ENCODE results near the gene ATOH8. TPM values are rescaled to one million over a fixed set of nuclear protein-coding genes. Genes with fewer than 3 reads are reported as not detected.

Gene ATOH8
- total and polyA plus RNA-seq, 2 donors (not counting 3 experiments of a cell fraction or from before 2014, with no cell fraction given), result 10.3 to 12.8 TPM

DNA sequence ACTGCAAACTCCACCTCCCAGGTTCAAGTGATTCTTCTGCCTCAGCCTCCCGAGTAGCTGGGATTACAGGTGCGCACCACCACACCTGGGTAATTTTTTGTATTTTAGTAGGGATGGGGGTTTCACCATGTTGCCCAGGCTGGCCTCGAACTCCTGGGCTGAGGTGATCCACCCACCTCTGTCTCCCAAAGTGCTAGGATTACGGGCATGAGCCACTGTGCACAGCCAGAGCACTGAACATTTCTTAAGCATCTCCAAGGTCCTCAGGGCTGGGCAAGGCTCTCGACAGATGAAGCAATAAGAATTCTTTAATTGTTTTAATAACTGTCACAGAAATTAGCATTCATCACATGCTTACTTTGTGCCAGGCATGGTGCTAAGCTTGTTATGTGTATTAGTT, 4.1 kb downstream of the ATOH8 start:
- no peak overlapping the region for H3K9ac ChIP-seq (replicated peaks; ENCODE audit: extremely low read depth, insufficient read depth, low read length)
- H4K20me1 ChIP-seq (replicated peaks; ENCODE audit: control insufficient read depth, extremely low read depth, insufficient read depth, low read length), result no peaks in the 10 kb centered on the region
- H3K36me3 ChIP-seq (ENCODE audit: control insufficient read depth in 2 of 2, extremely low read depth in 1 of 2, insufficient read depth in 2 of 2, low read length in 2 of 2), result no peaks in the 10 kb centered on the region
- FAIRE-seq (no peak), DNase-seq (ENCODE audit: low read depth, low spot score) (no peak)
- H3K9me3 ChIP-seq (replicated peaks; ENCODE audit: control insufficient read depth, insufficient read depth, low read length), result no peaks in the 10 kb centered on the region
- no peak overlapping the region for H2AFZ ChIP-seq (ENCODE audit: low read depth, low read length)
- H3K4me3 ChIP-seq (replicated peaks in 1 of 3; ENCODE audit: insufficient read depth in 1 of 3, low read depth in 1 of 3, low read length in 3 of 3), result no peak overlapping the region
- ChIA-PET POLR2A (no interaction called here), CTCF (interaction anchor here (0.9 to 1.7 kb wide), 2 partner anchors 14 to 70 kb away, joined by 6 read pairs; no protein-coding TSS in a partner anchor)
- no peak overlapping the region for H3K27ac ChIP-seq (ENCODE audit: insufficient read depth, low read depth, low read length)
- dilution Hi-C loops (cut with MboI; ENCODE audit: extremely low pct_ligation_motif_present, low sequenced_read_pairs), result no loop called here
- H3K79me2 ChIP-seq (ENCODE audit: control insufficient read depth, insufficient read depth, low read length), result peaks cover 20% of the 10 kb centered on the region
- H3K9me1 ChIP-seq (replicated peaks; ENCODE audit: control insufficient read depth, extremely low read depth, insufficient read depth, low read length), result no peaks in the 10 kb centered on the region
- no peak overlapping the region for H3K4me2 ChIP-seq (ENCODE audit: insufficient read depth, low read length)
- no TSS peak for BruUV-seq (replicated peaks)
- TF ChIP-seq POLR2A (IDR thresholded peaks at IDR 0.05; ENCODE audit: low read depth, low read length), result no peak
- no peaks in the 10 kb centered on the region for H3K27me3 ChIP-seq (ENCODE audit: control insufficient read depth in 2 of 2, insufficient read depth in 2 of 2, low read length in 2 of 2)
- peaks cover 13% of the 10 kb centered on the region for H3K4me1 ChIP-seq (ENCODE audit: control insufficient read depth, extremely low read depth, insufficient read depth, low read length)
- intact Hi-C loops (cut with micrococcal nuclease), result no loop called here

DNA sequence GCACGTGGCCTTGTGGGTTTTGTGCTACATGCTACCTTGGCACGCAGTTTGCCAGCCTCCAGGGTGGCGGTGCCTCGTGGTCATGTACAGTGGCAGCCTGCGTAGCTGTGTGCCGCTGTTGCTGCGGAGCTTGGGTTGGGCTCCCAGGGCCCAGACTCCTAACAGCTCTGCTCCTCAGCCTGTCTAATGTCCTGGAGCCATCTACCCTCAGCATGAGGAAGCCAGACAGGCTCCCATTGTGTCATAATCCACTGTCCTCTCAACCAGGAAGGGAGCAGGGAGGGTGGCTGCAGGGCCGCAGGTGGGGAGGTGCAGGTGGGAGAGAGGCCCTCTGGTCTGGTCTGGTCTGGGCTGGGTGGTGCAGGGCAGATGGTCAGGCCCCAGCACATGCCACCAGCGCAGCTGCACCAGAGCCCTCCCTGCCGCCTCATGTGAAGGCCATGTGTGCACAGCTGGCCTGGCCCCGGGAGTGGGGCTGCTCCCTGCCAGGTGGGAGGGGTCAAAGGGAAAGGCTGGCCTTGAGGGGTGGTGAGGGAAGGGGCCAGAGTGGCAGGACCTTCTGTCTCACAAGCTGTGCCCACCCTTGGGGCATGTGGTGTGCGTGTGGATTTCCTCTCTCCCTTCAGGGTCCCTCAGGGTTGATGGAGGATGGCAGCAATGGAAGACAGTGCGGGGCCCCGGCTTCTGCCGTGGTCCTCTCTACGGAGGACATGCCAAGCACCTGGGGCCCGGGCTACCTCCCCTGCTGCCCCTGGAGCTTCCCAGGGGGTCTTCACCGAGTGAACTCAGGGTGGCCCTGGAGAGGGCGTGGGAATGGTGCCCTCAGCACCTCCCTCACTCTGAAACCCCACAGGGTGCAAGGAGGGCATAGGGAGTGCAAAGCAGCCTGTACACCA, 4.8 kb downstream of the ATOH8 start:
- CTCF ChIA-PET, result interaction anchor here (0.9 to 3.3 kb wide), 6 partner anchors 8 to 69 kb away, joined by 6 to 34 read pairs (median 6); no protein-coding TSS in a partner anchor
- Histone ChIP-seq H3K4me2 (ENCODE audit: insufficient read depth, low read length) (no peak overlapping the region), H3K4me3 (replicated peaks in 1 of 3; ENCODE audit: insufficient read depth in 1 of 3, low read depth in 1 of 3, low read length in 3 of 3) (no peak overlapping the region), H3K27ac (ENCODE audit: insufficient read depth, low read depth, low read length) (no peak overlapping the region), H3K9me1 (replicated peaks; ENCODE audit: control insufficient read depth, extremely low read depth, insufficient read depth, low read length) (no peaks in the 10 kb centered on the region), H3K9me3 (replicated peaks; ENCODE audit: control insufficient read depth, insufficient read depth, low read length) (no peaks in the 10 kb centered on the region), H4K20me1 (replicated peaks; ENCODE audit: control insufficient read depth, extremely low read depth, insufficient read depth, low read length) (no peaks in the 10 kb centered on the region), H3K79me2 (ENCODE audit: control insufficient read depth, insufficient read depth, low read length) (peaks cover 20% of the 10 kb centered on the region), H3K36me3 (ENCODE audit: control insufficient read depth in 2 of 2, extremely low read depth in 1 of 2, insufficient read depth in 2 of 2, low read length in 2 of 2) (no peaks in the 10 kb centered on the region), H3K9ac (replicated peaks; ENCODE audit: extremely low read depth, insufficient read depth, low read length) (no peak overlapping the region), H2AFZ (ENCODE audit: low read depth, low read length) (no peak overlapping the region), H3K27me3 (ENCODE audit: control insufficient read depth in 2 of 2, insufficient read depth in 2 of 2, low read length in 2 of 2) (no peaks in the 10 kb centered on the region), H3K4me1 (ENCODE audit: control insufficient read depth, extremely low read depth, insufficient read depth, low read length) (peaks cover 13% of the 10 kb centered on the region)
- TF ChIP-seq POLR2AphosphoS5 (IDR thresholded peaks at IDR 0.05; ENCODE audit: insufficient read depth, low read depth, low read length) (no peak), FOS (IDR thresholded peaks at IDR 0.05; ENCODE audit: borderline replicate concordance, insufficient read depth, low read length) (no peak), POLR2A (IDR thresholded peaks at IDR 0.05; ENCODE audit: low read depth, low read length) (no peak), GATA2 (IDR thresholded peaks at IDR 0.05; ENCODE audit: insufficient read depth, insufficient read length, low read depth, low read length) (no peak), JUN (IDR thresholded peaks at IDR 0.05; ENCODE audit: borderline replicate concordance, insufficient read depth, insufficient read length, low read depth) (no peak), EZH2 (IDR thresholded peaks at IDR 0.05; ENCODE audit: borderline replicate concordance, low read depth, low read length, severe bottlenecking) (no peak), MYC (IDR thresholded peaks at IDR 0.05; ENCODE audit: low read depth, low read length) (no peak)
- TF ChIP-seq, protein P1, sequence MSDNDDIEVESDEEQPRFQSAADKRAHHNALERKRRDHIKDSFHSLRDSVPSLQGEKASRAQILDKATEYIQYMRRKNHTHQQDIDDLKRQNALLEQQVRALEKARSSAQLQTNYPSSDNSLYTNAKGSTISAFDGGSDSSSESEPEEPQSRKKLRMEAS (IDR thresholded peaks at IDR 0.05; ENCODE audit: insufficient read depth, insufficient read length), result no peak
- TF ChIP-seq, protein P2, sequence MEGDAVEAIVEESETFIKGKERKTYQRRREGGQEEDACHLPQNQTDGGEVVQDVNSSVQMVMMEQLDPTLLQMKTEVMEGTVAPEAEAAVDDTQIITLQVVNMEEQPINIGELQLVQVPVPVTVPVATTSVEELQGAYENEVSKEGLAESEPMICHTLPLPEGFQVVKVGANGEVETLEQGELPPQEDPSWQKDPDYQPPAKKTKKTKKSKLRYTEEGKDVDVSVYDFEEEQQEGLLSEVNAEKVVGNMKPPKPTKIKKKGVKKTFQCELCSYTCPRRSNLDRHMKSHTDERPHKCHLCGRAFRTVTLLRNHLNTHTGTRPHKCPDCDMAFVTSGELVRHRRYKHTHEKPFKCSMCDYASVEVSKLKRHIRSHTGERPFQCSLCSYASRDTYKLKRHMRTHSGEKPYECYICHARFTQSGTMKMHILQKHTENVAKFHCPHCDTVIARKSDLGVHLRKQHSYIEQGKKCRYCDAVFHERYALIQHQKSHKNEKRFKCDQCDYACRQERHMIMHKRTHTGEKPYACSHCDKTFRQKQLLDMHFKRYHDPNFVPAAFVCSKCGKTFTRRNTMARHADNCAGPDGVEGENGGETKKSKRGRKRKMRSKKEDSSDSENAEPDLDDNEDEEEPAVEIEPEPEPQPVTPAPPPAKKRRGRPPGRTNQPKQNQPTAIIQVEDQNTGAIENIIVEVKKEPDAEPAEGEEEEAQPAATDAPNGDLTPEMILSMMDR (IDR thresholded peaks at IDR 0.05; ENCODE audit: extremely low read depth in 1 of 2, insufficient read depth in 1 of 2, low read depth in 1 of 2, low read length in 2 of 2), result no peak
- dilution Hi-C loops (cut with MboI; ENCODE audit: extremely low pct_ligation_motif_present, low sequenced_read_pairs), result no loop called here
- FAIRE-seq, result no peak
- DNase-seq (ENCODE audit: low read depth, low spot score), result no peak
- BruUV-seq (replicated peaks), result no TSS peak
- intact Hi-C loops (cut with micrococcal nuclease), result no loop called here
- POLR2A ChIA-PET, result no interaction called here

Measured in endothelial cell of umbilical vein (primary cell).